ENCODE results near the gene F2.

DNA sequence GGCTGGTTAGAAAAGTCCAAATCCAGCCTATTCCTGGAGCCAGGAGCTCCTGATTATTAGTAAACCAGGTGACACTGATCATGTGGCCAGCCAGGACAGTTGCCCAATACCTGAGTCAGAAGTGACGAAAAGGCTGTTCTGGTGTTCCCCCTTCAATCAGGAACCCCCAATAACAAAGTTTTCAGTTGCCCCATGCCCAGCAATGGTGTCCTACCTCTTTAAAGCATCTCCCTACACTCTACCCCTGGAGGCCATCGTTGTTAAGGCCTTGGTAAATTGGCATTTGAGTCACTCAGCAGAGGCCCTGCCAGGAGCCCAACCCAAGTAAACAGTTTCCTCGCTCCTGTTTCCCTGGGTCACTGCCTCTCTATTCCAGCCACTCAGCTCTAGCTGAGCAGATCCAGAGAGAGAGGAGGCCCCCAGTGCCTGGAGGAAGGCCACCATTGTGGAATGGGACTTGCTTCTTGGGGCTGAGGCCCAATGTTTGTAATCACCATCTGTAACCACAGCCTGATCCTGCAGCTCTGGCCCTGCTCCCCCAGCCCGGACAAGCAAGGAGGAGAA is 43.6 kb upstream of the F2 start:
- TF ChIP-seq, protein P1, sequence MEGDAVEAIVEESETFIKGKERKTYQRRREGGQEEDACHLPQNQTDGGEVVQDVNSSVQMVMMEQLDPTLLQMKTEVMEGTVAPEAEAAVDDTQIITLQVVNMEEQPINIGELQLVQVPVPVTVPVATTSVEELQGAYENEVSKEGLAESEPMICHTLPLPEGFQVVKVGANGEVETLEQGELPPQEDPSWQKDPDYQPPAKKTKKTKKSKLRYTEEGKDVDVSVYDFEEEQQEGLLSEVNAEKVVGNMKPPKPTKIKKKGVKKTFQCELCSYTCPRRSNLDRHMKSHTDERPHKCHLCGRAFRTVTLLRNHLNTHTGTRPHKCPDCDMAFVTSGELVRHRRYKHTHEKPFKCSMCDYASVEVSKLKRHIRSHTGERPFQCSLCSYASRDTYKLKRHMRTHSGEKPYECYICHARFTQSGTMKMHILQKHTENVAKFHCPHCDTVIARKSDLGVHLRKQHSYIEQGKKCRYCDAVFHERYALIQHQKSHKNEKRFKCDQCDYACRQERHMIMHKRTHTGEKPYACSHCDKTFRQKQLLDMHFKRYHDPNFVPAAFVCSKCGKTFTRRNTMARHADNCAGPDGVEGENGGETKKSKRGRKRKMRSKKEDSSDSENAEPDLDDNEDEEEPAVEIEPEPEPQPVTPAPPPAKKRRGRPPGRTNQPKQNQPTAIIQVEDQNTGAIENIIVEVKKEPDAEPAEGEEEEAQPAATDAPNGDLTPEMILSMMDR (IDR thresholded peaks at IDR 0.05), result peak in 3 of 6 experiments; percentile 15 to 52 (median 24)
- TF ChIP-seq POLR2A (IDR thresholded peaks at IDR 0.05), result no peak

Data from esophagus squamous epithelium (tissue), 4 donors.